GM21717 (cell line): ENCODE results near the gene FHIT.
"Not testable (repeated sequence)": the region's sequence is repeated elsewhere in the genome, so short reads cannot be mapped to it uniquely, and the experiment has no call there.

ENCODE experiments used
- ATAC-seq: cut with Tn5 transposase; IDR thresholded peaks from one replicate; pipeline ENCODE4 v1.9.1; 2021; ENCODE audit warnings: mild to moderate bottlenecking, moderate library complexity; ENCODE audit not compliant: unreplicated experiment

The FHIT gene

GRCh38 chr3:60948488-60948887 lies 302.8 kb downstream of the FHIT start:
- no peak for ATAC-seq

DNA sequence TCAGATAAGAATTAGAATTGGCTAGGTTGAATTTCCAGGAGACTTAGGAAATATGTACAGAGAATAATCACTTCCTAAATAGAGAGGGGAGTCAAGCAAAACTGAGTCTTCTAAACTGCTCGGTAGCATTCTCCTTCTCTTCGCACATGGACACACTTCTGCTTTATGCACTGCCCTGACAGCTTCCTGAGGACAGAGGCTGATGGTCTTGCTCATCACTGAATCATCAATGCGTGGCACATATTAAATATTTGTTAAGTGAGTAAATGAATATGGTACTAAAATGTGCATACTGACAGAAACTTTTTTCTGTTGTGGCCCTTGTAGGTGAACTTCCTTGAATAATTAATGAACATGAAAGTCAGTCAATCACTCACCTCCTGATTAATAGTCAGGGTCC lies 315.5 kb downstream of the FHIT start:
- ATAC-seq: no peak

- ATAC-seq: no peak
These were observed 317.4 kb downstream of the FHIT start for GRCh38 chr3:60933824-60934223.

- ATAC-seq: no peak
These were observed 318.6 kb downstream of the FHIT start for GRCh38 chr3:60932643-60933042.

- ATAC-seq: no peak
These were observed 319.1 kb downstream of the FHIT start for GRCh38 chr3:60932170-60932569.

- ATAC-seq: no peak
These were observed 319.8 kb downstream of the FHIT start for GRCh38 chr3:60931452-60931851.

DNA sequence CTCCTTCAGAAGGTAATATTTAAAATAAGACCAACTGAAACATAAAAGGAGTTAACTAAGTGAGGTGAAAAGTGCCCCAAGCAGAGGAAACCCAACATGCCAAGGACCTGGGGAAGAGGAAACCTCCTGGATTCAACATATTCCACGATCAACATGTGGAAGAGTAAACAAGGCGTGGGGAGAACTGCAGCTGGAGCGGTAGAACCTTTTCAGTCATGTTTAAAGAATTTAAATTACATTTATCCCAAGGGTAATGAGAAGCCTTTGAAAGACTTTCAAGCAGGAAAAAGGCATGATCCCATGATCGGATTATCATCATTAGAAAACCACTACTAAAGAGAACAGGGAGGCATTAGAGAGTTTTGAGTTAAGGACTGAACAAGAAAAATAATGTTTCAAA lies 330.7 kb downstream of the FHIT start:
- no peak for ATAC-seq

GRCh38 chr3:60919296-60919695 lies 332.0 kb downstream of the FHIT start:
- ATAC-seq: no peak

GRCh38 chr3:60917141-60917540 lies 334.1 kb downstream of the FHIT start:
- ATAC-seq: no peak

- no peak for ATAC-seq
These were observed 334.7 kb downstream of the FHIT start for GRCh38 chr3:60916546-60916945.

DNA sequence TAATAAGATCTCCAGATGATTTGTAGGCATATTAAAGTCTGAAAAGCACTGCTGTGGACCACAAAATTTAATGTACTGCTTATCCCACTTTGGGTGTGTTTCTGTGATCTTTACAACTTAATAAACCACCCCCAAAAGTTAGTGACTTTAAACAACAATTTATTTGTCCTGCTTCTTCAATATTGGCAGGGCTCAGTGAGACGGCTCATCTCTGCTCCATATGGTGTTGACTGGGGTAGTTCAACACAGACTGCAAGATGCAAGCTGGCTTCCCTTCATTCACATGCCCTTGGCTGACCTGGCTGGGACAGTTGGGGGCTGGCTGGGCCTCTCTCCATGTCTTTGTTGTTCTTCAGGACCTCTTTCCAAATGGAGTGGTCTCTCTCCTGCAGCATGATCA lies 337.8 kb downstream of the FHIT start:
- no peak for ATAC-seq

DNA sequence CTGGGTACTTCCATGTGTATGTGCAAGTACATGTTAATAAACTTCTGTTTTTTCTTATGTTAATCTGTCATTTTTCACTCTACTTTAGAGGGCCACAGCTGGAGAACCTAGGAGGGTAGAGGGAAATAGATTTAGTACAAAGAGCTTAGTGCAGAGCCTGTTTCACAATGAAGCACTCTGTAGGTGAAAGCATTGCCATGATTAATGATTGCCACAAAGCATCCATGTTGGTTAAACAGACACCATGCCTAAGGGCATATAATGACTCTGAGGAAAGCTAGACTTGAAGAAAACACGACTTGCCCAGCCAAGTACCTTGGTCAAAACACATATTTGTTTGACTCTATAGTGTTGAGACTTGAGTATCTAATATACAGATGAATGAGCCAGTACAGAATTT lies 338.4 kb downstream of the FHIT start:
- no peak for ATAC-seq

- no peak for ATAC-seq
These were observed 339.1 kb downstream of the FHIT start for GRCh38 chr3:60912142-60912541.

- ATAC-seq: no peak
These were observed 341.7 kb downstream of the FHIT start for GRCh38 chr3:60909526-60909925.

DNA sequence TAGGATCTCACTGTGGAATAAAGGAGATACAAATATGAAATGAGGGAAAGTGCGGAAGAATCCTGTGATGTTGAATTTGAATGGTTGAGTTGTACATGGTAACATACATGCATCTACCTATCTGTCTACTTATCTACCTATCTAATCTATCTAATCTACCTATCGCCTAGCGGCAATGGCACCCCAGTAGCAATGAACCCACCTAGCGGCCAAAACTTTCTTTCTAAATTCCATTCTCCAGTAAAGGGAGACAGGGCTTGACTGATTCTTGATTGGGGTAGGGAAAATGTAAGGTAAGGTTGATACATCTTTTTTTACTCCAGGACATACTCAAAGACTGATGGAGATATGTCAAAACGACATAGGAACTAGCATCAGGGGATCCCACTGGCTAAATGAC lies 345.0 kb downstream of the FHIT start:
- no peak for ATAC-seq

DNA sequence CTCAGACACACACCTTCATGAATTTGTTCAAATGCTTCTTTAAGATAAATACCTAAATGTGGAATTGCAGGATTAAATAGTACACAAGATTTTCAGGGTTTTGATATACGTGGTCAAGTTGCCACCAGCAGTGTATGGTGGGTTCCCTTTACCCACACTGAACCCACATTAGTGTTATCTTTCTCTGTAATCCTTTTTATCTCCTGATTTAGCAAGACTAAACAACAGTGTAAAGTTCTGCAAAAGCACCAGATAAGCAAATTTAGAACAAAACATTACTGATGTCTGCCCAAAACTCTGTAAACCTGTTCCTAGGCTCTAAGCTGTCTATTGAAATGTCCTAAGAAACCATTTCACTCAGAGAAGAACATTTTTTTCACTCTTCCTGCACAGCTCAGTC lies 352.9 kb downstream of the FHIT start:
- no peak for ATAC-seq

DNA sequence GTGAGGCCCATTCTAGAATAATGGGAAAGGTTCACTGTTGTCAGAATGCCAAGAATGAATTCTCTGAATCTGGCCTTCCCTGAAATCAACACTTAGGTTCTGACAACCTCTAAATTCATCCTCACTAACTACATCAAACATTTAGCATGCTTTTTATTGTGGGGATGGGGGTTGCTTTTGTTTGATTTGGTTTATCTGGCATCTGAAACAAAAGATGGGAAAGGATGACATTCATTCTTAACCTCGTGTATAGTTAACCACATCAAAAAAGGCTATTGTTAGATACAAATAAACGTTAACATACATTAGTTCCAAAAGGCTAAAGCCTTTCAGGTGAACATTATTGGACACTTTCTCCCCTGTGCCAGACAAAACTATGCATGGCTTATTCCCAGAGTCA lies 357.3 kb downstream of the FHIT start:
- no peak for ATAC-seq

GRCh38 chr3:60890226-60890625 lies 361.0 kb downstream of the FHIT start:
- ATAC-seq: no peak

- ATAC-seq: not testable (repeated sequence)
These were observed 362.3 kb downstream of the FHIT start for GRCh38 chr3:60888952-60889351.

DNA sequence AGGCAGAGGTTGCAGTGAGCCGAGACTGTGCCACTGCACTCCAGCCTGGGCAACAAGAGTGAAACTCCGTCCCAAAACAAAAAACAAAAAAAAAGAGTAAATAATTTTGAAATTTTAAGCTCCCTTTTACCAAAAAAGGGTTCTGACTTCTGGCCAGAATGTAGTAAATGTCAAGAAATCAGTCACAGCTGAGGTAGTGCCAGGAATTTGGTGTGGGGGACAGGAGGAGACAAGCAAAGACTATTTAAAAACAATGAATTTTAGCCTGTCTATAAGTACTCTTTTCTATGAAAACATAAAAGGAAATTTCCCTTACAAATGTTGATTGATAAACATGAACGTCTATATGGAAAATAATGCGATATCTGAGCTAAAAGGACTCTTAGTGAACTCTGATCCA lies 363.7 kb downstream of the FHIT start:
- ATAC-seq: no peak

DNA sequence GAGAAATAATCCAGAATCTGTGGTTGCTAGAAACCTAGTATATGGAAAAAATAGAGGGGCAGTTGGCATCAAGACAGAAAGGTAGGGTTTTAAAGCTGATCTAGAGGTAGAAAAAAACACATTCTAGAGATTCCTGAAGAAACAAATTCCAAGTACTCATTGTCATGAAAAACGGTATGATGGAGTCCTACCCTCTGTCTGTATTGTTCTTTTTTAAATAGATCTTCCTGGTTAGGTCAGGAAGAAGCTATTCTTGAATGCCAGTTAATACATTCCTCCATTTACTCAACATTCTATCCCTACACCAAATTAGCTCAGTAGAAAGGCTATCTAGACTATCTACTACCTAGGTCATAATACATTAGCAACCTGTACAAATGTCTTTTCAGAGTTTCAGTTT lies 364.7 kb downstream of the FHIT start:
- no peak for ATAC-seq

- ATAC-seq: no peak
These were observed 367.2 kb downstream of the FHIT start for GRCh38 chr3:60884005-60884404.

DNA sequence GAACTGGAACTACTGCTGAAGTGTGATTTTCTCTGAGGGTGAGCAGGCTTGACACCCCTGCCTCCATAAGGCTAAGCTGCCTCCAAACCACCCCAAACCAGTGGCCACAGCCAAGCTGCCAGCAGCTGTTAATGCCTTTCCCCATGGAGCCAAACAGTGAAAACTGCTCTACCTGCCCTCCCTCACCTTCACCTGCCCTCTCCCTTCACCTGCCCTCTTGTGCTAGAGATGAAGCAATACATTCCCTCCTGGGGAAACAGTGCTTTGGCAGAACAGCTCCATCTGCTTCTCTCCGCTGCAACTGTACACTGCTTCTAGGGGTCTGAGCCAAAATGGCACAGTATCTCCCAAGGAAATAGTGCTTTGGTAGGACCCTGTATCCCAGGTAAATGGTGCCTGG lies 374.1 kb downstream of the FHIT start:
- no peak for ATAC-seq

DNA sequence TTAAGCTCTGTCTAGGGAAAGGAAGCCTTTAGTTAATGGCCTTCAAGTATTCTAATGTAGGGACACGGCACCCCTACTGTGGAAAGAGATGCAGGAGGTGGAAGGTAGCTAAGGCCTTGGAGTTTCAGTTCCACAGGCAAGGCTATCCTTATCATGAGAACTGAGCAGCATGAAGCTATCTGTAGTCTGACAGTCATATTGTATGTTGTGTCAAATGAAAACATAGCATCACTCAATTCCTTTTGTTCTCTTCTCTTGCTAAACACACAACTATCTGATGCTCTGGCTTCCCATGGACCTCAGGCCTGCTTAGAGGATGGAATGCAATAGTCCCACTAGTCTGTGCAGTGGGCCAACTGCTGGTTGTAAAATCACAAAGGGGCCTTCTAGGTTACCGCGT lies 380.9 kb downstream of the FHIT start:
- no peak for ATAC-seq
